ENCODE results near the gene PTGS1. TPM values are rescaled to one million over a fixed set of nuclear protein-coding genes. Genes with fewer than 3 reads are reported as not detected.

PTGS1 gene
- total and polyA plus RNA-seq, 9 of the 15 experiments (the other 6 are each of a cell fraction or from before 2014, with no cell fraction given), result 3.4 to 12.9 (median 5.3) TPM

GRCh38 chr9:122332083-122332482, 38.7 kb upstream of the PTGS1 start (continued):
- TF ChIP-seq RBM15 (IDR thresholded peaks at IDR 0.05; ENCODE audit: insufficient read depth, low read length), result no peak
- peak; percentile 75; the same call in 1 of the 2 replicates for TF ChIP-seq ZBTB2 (IDR thresholded peaks at IDR 0.05)
- TF ChIP-seq TRIM24 (IDR thresholded peaks at IDR 0.05), result peak; percentile 50 to 61; a peak in 3 of 4 replicates
- TF ChIP-seq ARID1B (IDR thresholded peaks at IDR 0.05), result peak; percentile 93
- TF ChIP-seq POLR3A (IDR thresholded peaks at IDR 0.05; ENCODE audit: borderline replicate concordance, extremely low read depth, insufficient read depth, insufficient read length), result no peak
- peak; percentile 81 for TF ChIP-seq SMARCA4 (IDR thresholded peaks at IDR 0.05)
- peak; percentile 73 for TF ChIP-seq SMARCE1 (IDR thresholded peaks at IDR 0.05)
- no peak for TF ChIP-seq ZNF280B (CRISPR knock-in tag; IDR thresholded peaks at IDR 0.05)
- TF ChIP-seq ZNF395 (CRISPR knock-in tag; IDR thresholded peaks at IDR 0.05), result 0 out of 2 replicates have a peak, but pooled peaks have one; percentile 60
- no peak for TF ChIP-seq MAFG (tag; conservative IDR thresholded peaks at IDR 0.05)
- peak; percentile 83 for TF ChIP-seq CBFA2T2 (conservative IDR thresholded peaks at IDR 0.05)
- peak; percentile 62; the same call in 1 of the 2 replicates for TF ChIP-seq STAT5A (IDR thresholded peaks at IDR 0.05; ENCODE audit: borderline replicate concordance, low read length)
- TF ChIP-seq, protein P1, sequence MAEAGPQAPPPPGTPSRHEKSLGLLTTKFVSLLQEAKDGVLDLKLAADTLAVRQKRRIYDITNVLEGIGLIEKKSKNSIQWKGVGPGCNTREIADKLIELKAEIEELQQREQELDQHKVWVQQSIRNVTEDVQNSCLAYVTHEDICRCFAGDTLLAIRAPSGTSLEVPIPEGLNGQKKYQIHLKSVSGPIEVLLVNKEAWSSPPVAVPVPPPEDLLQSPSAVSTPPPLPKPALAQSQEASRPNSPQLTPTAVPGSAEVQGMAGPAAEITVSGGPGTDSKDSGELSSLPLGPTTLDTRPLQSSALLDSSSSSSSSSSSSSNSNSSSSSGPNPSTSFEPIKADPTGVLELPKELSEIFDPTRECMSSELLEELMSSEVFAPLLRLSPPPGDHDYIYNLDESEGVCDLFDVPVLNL (CRISPR knock-in tag; IDR thresholded peaks at IDR 0.05; ENCODE audit: low read depth), result no peak
- peak; percentile 61; the same call in 1 of the 2 replicates for TF ChIP-seq MTA3 (IDR thresholded peaks at IDR 0.05; ENCODE audit: borderline replicate concordance)
- peak; percentile 92 for TF ChIP-seq EGR1 (conservative IDR thresholded peaks at IDR 0.05)
- TF ChIP-seq PML (IDR thresholded peaks at IDR 0.05; ENCODE audit: low read length), result peak; percentile 49; the same call in 1 of the 2 replicates
- TF ChIP-seq CSDE1 (IDR thresholded peaks at IDR 0.05), result no peak
- no peak for TF ChIP-seq ZNF23 (CRISPR knock-in tag; IDR thresholded peaks at IDR 0.05)
- TF ChIP-seq ZKSCAN1 (IDR thresholded peaks at IDR 0.05; ENCODE audit: low read depth, low read length), result peak; percentile 70
- no peak for TF ChIP-seq POLR2A (conservative IDR thresholded peaks at IDR 0.05)
- peak; percentile 91 for TF ChIP-seq CBFA2T3 (IDR thresholded peaks at IDR 0.05)
- TF ChIP-seq KDM1A (IDR thresholded peaks at IDR 0.05), result 0 out of 4 replicates have a peak, but pooled peaks of 1 of the 2 experiments have one; percentile 3
- TF ChIP-seq MEIS2 (IDR thresholded peaks at IDR 0.05; ENCODE audit: partially characterized antibody), result peak; percentile 20
- TF ChIP-seq MYNN (IDR thresholded peaks at IDR 0.05), result peak; percentile 94
- no peak for TF ChIP-seq MYNN (CRISPR knock-in tag; IDR thresholded peaks at IDR 0.05)
- TF ChIP-seq SMARCC2 (IDR thresholded peaks at IDR 0.05; ENCODE audit: low read depth), result peak; percentile 36; the same call in 1 of the 2 replicates
- no peak for TF ChIP-seq ETS2 (tag; IDR thresholded peaks at IDR 0.05; ENCODE audit: borderline replicate concordance, poor library complexity, severe bottlenecking)
- peak; percentile 52; the same call in 1 of the 2 replicates for TF ChIP-seq CXXC5 (CRISPR knock-in tag; IDR thresholded peaks at IDR 0.05)
- TF ChIP-seq DACH1 (IDR thresholded peaks at IDR 0.05; ENCODE audit: partially characterized antibody), result peak; percentile 46
